SK-N-SH treated with all-trans-retinoic acid at 6 μM for 48 hours (cell line): ENCODE measurements around the gene NAA50.

Experiments
- BACH2 ChIP-seq: fragments of 250-450 bp; sonication (Bioruptor Pico); IDR thresholded peaks from 2 replicates; pipeline ENCODE4 v1.9.0; 2021; ENCODE audit warnings: mild to moderate bottlenecking, borderline replicate concordance
- ISL1 ChIP-seq: fragments of 250-450 bp; sonication (Bioruptor Pico); IDR thresholded peaks from 2 replicates; pipeline ENCODE4 v2.1.2; 2022; ENCODE audit warnings: mild to moderate bottlenecking, moderate library complexity
- RARB ChIP-seq: fragments of 250-450 bp; sonication (Bioruptor Pico); IDR thresholded peaks from 2 replicates; pipeline ENCODE4 v1.8.0; 2021; ENCODE audit warnings: mild to moderate bottlenecking, moderate library complexity
- ZFP3 ChIP-seq: fragments of 250-450 bp; sonication (Bioruptor Pico); IDR thresholded peaks from 2 replicates; pipeline ENCODE4 v1.5.0; 2020; ENCODE audit warnings: mild to moderate bottlenecking, moderate library complexity
- ZFP30 ChIP-seq: fragments of 450-650 bp; formaldehyde crosslinking; IDR thresholded peaks from 2 replicates; pipeline ENCODE4 v1.5.0; 2022; ENCODE audit warnings: mild to moderate bottlenecking, moderate library complexity
- ZNF8 ChIP-seq: fragments of 450-650 bp; formaldehyde crosslinking; IDR thresholded peaks from 2 replicates; pipeline ENCODE4 v1.5.0; 2020; ENCODE audit warnings: mild to moderate bottlenecking, moderate library complexity
- TF ChIP-seq, protein P1 (sequence below): fragments of 250-450 bp; sonication (Bioruptor Pico); IDR thresholded peaks from 2 replicates; pipeline ENCODE4 v1.8.0; 2020; ENCODE audit warnings: mild to moderate bottlenecking, moderate library complexity, borderline replicate concordance
- TF ChIP-seq, protein P2 (sequence below): fragments of 250-450 bp; sonication (Bioruptor Pico); IDR thresholded peaks from 2 replicates; pipeline ENCODE4 v1.5.1; 2021; ENCODE audit warnings: mild to moderate bottlenecking, moderate library complexity
- TF ChIP-seq, protein P3 (sequence below): fragments of 250-450 bp; sonication (Bioruptor Pico); IDR thresholded peaks from 2 replicates; pipeline ENCODE4 v1.5.1; 2020; ENCODE audit warnings: low read depth, mild to moderate bottlenecking, moderate library complexity
- TF ChIP-seq, protein P4 (sequence below): fragments of 250-450 bp; sonication (Bioruptor Pico); IDR thresholded peaks from 2 replicates; pipeline ENCODE4 v1.5.0; 2020; ENCODE audit warnings: mild to moderate bottlenecking, moderate library complexity

DNA sequence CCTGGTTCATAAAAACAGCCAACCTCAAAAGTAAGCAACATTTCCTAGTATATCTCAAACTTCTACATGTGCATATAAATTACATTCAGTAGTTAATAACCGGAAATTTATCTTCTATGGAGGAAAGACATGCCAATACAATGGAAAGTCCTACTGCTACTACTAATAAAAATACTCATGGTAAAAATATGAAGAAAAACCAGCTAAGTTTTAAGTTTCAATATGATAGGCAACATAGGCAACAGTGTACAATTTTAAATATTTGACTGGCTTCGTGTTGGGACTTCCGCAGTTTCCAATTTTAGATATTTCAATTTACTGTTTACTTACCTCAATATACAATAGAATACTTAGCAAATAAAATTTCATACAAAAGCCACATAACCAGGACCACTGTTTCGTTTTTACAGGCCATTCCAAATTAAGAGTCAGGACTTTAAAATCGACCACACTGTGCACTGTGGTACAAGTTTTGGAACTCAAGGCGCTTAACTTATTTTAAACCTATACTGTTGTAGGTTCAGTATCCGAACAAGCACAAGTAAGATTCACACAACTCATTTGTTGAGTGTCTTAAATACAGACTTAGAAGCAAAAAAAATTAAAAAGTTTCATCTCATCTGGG, 2.9 kb downstream of the NAA50 start:
- TF ChIP-seq, protein P1, sequence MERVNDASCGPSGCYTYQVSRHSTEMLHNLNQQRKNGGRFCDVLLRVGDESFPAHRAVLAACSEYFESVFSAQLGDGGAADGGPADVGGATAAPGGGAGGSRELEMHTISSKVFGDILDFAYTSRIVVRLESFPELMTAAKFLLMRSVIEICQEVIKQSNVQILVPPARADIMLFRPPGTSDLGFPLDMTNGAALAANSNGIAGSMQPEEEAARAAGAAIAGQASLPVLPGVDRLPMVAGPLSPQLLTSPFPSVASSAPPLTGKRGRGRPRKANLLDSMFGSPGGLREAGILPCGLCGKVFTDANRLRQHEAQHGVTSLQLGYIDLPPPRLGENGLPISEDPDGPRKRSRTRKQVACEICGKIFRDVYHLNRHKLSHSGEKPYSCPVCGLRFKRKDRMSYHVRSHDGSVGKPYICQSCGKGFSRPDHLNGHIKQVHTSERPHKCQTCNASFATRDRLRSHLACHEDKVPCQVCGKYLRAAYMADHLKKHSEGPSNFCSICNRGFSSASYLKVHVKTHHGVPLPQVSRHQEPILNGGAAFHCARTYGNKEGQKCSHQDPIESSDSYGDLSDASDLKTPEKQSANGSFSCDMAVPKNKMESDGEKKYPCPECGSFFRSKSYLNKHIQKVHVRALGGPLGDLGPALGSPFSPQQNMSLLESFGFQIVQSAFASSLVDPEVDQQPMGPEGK (CRISPR knock-in tag), result no peak
- TF ChIP-seq, protein P2, sequence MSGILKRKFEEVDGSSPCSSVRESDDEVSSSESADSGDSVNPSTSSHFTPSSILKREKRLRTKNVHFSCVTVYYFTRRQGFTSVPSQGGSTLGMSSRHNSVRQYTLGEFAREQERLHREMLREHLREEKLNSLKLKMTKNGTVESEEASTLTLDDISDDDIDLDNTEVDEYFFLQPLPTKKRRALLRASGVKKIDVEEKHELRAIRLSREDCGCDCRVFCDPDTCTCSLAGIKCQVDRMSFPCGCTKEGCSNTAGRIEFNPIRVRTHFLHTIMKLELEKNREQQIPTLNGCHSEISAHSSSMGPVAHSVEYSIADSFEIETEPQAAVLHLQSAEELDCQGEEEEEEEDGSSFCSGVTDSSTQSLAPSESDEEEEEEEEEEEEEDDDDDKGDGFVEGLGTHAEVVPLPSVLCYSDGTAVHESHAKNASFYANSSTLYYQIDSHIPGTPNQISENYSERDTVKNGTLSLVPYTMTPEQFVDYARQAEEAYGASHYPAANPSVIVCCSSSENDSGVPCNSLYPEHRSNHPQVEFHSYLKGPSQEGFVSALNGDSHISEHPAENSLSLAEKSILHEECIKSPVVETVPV (CRISPR knock-in tag), result no peak
- TF ChIP-seq ZFP30 (CRISPR knock-in tag), result no peak
- TF ChIP-seq ISL1 (CRISPR knock-in tag), result no peak
- no peak for TF ChIP-seq BACH2 (CRISPR knock-in tag)
- TF ChIP-seq, protein P3, sequence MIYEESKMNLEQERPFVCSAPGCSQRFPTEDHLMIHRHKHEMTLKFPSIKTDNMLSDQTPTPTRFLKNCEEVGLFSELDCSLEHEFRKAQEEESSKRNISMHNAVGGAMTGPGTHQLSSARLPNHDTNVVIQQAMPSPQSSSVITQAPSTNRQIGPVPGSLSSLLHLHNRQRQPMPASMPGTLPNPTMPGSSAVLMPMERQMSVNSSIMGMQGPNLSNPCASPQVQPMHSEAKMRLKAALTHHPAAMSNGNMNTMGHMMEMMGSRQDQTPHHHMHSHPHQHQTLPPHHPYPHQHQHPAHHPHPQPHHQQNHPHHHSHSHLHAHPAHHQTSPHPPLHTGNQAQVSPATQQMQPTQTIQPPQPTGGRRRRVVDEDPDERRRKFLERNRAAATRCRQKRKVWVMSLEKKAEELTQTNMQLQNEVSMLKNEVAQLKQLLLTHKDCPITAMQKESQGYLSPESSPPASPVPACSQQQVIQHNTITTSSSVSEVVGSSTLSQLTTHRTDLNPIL (CRISPR knock-in tag), result no peak
- TF ChIP-seq ZNF8 (CRISPR knock-in tag), result no peak
- no peak for TF ChIP-seq RARB (CRISPR knock-in tag)
- TF ChIP-seq, protein P4, sequence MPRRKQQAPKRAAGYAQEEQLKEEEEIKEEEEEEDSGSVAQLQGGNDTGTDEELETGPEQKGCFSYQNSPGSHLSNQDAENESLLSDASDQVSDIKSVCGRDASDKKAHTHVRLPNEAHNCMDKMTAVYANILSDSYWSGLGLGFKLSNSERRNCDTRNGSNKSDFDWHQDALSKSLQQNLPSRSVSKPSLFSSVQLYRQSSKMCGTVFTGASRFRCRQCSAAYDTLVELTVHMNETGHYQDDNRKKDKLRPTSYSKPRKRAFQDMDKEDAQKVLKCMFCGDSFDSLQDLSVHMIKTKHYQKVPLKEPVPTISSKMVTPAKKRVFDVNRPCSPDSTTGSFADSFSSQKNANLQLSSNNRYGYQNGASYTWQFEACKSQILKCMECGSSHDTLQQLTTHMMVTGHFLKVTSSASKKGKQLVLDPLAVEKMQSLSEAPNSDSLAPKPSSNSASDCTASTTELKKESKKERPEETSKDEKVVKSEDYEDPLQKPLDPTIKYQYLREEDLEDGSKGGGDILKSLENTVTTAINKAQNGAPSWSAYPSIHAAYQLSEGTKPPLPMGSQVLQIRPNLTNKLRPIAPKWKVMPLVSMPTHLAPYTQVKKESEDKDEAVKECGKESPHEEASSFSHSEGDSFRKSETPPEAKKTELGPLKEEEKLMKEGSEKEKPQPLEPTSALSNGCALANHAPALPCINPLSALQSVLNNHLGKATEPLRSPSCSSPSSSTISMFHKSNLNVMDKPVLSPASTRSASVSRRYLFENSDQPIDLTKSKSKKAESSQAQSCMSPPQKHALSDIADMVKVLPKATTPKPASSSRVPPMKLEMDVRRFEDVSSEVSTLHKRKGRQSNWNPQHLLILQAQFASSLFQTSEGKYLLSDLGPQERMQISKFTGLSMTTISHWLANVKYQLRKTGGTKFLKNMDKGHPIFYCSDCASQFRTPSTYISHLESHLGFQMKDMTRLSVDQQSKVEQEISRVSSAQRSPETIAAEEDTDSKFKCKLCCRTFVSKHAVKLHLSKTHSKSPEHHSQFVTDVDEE (CRISPR knock-in tag), result no peak
- TF ChIP-seq ZFP3 (CRISPR knock-in tag), result no peak
